GM12891 (cell line): ENCODE data around the gene BCAS1.
A peak's percentile ranks its signal among the peaks of the same experiment; 100 is the strongest.

Experiments
- DNase-seq: peaks from one replicate; pipeline ENCODE4 v3.0.0; 2011; ENCODE audit warnings: low spot score; ENCODE audit not compliant: insufficient read length
- FAIRE-seq: peaks from 2 replicates; lab custom pipeline; 2011; peaks lifted over from hg19 to GRCh38; lab: Jason Lieb, UNC
- PAX5 ChIP-seq: IDR thresholded peaks from 2 replicates; pipeline ENCODE4 v1.6.1; 2011; ENCODE audit warnings: low read length, moderate library complexity, mild to moderate bottlenecking; ENCODE audit not compliant: insufficient read depth, severe bottlenecking
- POLR2A ChIP-seq: IDR thresholded peaks from 2 replicates; pipeline ENCODE4 v1.6.1; 2011; ENCODE audit warnings: low read depth, low read length, control low read depth
- POLR2AphosphoS5 ChIP-seq: IDR thresholded peaks from 2 replicates; pipeline ENCODE4 v1.6.1; 2011; ENCODE audit warnings: low read depth, low read length, control low read depth
- POU2F2 ChIP-seq: IDR thresholded peaks from 2 replicates; pipeline ENCODE4 v1.6.1; 2011; ENCODE audit warnings: low read depth, mild to moderate bottlenecking, control low read depth, low read length, moderate library complexity
- SPI1 ChIP-seq: IDR thresholded peaks from 2 replicates; pipeline ENCODE4 v1.6.1; 2011; ENCODE audit warnings: low read depth, low read length, control low read depth
- TAF1 ChIP-seq: IDR thresholded peaks from 2 replicates; pipeline ENCODE4 v1.6.1; 2011; ENCODE audit warnings: low read depth, low read length, control low read depth

Gene BCAS1

GRCh38 chr20:53917145-53918019 is 153.0 kb downstream of the BCAS1 start:
- TF ChIP-seq PAX5, result no peak
- TF ChIP-seq POU2F2, result peak; percentile 70; the same call in 1 of the 2 replicates
- FAIRE-seq (peak; percentile 82), DNase-seq (no peak)

DNA sequence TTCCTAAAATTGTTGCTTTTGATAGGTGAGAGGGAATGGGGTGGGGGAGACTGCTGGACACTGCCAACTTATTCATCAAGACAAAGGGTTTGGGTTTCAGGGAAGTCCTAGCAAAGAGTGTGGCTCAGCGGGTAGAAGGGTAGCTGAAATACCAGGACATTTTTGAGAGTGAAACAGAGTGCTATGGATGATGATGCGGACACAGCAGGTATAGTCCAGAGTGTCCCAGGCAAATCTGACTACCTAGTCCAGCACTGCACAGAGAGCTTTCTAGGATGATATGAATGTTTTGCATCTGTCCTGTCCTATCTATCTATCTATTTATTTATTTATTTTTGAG is 154.3 kb downstream of the BCAS1 start:
- FAIRE-seq (no peak), DNase-seq (no peak)
- no peak for TF ChIP-seq POU2F2
- no peak for TF ChIP-seq POLR2A
- TF ChIP-seq PAX5, result no peak
- TF ChIP-seq SPI1, result no peak
- TF ChIP-seq TAF1, result no peak
- no peak for TF ChIP-seq POLR2AphosphoS5

DNA sequence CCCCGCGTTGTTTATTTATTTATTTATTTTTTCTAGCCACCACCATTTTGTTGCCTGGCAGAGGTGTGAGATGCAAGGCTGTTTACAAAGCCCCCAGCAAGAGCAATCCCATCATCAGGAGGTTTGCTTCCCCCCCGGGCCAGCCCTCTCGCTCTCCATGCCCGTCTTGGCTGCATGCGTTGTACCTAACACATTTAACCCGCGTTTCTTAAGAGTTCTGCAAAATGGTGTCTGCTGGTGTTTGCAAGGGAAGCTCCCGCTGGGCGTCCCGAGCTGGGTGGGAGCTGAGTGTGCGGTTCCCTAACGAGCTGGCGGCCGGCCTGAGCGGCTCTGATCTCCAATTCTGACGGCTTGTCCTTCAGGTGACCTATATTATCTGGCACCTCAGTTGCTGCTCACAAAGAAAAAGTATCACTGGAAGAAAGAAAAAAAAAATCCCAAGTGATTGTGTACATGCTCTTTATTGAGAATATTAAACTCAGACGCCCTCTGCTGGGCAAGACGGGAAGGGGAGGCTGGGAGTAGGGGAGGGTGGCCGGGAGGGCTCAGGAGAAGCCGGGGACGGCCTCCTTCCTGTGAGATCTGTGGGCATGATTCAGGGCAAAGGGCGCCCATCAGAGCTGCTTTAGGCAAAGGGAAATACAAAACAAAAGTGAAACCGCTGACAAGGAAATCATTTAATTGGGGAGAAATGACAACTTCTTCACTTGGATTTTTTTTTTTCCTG is 154.8 kb downstream of the BCAS1 start:
- TF ChIP-seq SPI1 (no peak), POLR2A (no peak), TAF1 (no peak), POLR2AphosphoS5 (no peak), PAX5 (no peak), POU2F2 (no peak; the same call in 1 of the 2 replicates)
- FAIRE-seq, result peak; percentile 59
- no peak for DNase-seq

DNA sequence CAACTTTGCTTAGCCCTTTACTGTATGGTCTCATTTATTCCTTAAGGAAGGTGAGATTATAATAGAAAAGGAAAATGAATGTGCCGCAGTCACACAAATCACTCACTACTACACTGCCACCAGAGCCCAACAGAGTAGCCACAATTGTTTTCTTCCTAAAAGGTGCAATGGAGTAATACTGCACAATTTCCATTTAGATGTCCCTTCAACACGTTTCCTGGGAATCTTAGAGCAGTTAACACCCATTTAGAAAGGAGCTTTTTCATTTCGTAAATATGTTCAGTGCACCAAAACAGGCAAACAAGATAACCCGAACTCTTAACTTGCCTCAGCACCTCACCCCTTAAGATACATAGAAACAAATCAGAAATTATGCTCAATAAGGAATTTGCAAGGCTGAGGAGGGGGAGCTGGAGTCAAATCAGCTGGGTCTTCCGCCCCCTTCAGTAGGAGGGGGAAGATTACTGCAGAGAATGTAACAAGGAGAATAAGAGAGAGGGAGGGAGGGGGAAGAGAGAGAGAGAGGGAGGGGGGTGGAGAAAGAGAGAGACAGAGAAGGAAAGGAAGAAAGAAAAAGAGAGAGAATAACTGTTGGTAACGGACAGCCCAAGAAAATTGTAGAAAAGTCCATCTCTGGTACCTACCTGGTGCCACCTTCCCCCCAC is 155.5 kb downstream of the BCAS1 start:
- DNase-seq (no peak), FAIRE-seq (no peak)
- no peak for TF ChIP-seq POU2F2
- TF ChIP-seq PAX5, result no peak
- TF ChIP-seq SPI1, result no peak
- no peak for TF ChIP-seq TAF1
- no peak for TF ChIP-seq POLR2AphosphoS5
- no peak for TF ChIP-seq POLR2A

- FAIRE-seq (no peak), DNase-seq (no peak)
- TF ChIP-seq SPI1, result no peak
Observed at GRCh38 chr20:53914091-53914780, 156.2 kb downstream of the BCAS1 start.

DNA sequence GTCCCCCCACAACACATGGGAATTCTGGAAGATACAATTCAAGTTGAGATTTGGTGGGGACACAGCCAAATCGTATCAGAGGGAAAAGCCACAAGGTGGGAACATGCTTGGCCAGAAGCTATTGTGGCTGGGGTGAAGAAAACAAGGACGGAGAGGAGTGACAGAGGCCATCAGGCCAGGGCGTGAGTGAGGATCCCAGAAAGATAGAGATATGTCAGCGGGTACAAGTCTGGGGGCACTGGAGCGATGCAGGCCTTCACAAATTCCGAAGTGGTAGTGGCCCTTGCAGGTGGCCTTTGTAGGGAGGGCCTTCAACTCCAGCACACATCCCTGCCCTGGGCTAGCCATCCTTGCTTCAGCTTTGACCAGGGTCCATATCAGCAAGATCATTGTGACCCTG is 159.1 kb downstream of the BCAS1 start:
- DNase-seq (no peak), FAIRE-seq (no peak)
- no peak for TF ChIP-seq POLR2A

DNA sequence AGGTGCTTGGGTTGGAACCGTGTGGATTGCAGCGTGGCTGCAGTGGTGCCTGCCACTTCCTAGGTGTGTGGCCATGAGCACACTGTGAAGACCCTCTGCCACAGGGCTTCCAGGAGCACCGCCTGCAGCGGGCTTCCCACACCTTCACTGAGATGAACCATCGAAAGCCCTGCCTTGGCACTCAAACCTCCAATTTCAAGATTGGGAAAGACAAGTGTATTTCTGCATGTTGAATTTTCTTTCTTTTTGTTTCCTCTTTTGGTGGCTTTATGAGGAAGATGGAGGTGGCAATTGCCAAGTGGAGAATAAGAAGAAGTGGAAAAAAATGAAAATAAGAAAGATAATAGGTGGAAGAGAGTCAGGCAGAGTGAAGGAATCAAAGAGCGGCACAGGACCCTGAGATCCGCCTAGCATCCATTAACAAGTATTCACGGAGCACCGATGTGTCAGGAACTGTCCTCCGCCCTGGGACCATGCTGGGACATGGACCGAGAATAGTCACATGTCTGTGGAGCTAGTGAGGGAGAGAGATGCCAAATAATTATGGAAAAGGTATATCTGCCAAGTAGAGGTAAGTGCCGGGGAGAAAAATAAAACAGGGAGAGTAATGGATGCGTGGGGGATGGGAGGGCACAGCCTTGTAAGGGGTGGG is 159.9 kb downstream of the BCAS1 start:
- DNase-seq (no peak), FAIRE-seq (no peak)
- TF ChIP-seq POLR2AphosphoS5, result no peak
- no peak for TF ChIP-seq PAX5
- no peak for TF ChIP-seq POLR2A
- TF ChIP-seq POU2F2, result no peak
- TF ChIP-seq SPI1, result no peak
- TF ChIP-seq TAF1, result no peak

DNA sequence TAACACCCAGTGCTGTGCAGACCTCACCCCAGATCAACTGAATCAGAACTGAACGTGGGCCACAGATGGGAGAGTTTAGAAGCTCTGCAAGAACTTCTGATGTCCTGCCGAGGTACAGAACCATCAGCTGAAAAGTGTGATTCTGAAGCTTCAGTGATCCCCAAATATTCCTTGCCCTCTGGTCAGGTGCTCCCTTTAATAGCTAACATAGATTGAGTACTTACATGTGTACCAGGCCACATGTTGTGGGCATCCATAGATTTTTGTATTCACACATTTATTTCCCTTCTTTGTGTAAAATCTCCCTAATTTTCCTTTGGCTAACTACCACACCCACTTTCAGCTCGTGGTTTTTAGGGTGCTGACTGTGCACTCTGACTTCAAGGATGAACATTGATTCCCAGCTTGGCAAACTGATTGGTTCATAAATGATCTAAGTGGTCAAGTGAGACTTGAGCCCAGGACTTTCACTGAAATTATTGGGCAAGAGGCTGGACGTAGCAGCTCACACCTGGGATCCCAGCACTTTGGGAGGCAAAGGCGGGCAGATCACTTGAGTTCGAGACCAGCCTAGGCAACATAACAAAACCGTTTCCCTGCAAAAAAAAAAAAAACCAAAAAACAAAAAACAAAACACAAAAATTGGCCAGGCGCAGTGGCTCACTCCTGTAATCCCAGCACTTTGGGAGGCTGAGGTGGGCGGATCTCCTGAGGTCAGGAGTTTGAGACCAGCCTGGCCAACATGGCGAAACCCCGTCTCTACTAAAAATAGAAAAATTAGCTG is 162.2 kb downstream of the BCAS1 start:
- no peak for TF ChIP-seq POU2F2
- TF ChIP-seq SPI1, result no peak
- TF ChIP-seq POLR2A, result no peak
- no peak for TF ChIP-seq PAX5
- TF ChIP-seq TAF1, result no peak
- TF ChIP-seq POLR2AphosphoS5, result no peak
- FAIRE-seq (no peak), DNase-seq (no peak)

GRCh38 chr20:53905820-53906191 is 164.6 kb downstream of the BCAS1 start:
- TF ChIP-seq POLR2A (0 out of 2 replicates have a peak, but pooled peaks have one; percentile 25), PAX5 (no peak)
- FAIRE-seq, result no peak
- no peak for DNase-seq
